GM23338 (cell line): ENCODE measurements around the gene KLHL1.

ENCODE experiments used
- EZH2 ChIP-seq: fragments of 200-600 bp; sonication (generic); IDR thresholded peaks from one replicate; pipeline ENCODE4 v1.8.0; 2017; ENCODE audit warnings: antibody characterized with exemption, mild to moderate bottlenecking, low read depth; ENCODE audit not compliant: unreplicated experiment
- EZH2phosphoT487 ChIP-seq: fragments of 200-600 bp; sonication (generic); IDR thresholded peaks from one replicate; pipeline ENCODE4 v1.8.1; 2018; ENCODE audit warnings: antibody characterized with exemption; ENCODE audit not compliant: unreplicated experiment
- JUNB ChIP-seq: IDR thresholded peaks from one replicate; pipeline ENCODE4 v1.6.1; 2016; ENCODE audit warnings: antibody characterized with exemption; ENCODE audit not compliant: unreplicated experiment
- POLR2AphosphoS5 ChIP-seq: IDR thresholded peaks from 2 replicates; pipeline ENCODE4 v1.6.1; 2016; ENCODE audit warnings: antibody characterized with exemption, low read depth
- STAT1 ChIP-seq: IDR thresholded peaks from one replicate; pipeline ENCODE4 v1.6.1; 2016; ENCODE audit warnings: antibody characterized with exemption; ENCODE audit not compliant: unreplicated experiment
- TF ChIP-seq, protein P1 (sequence below), 2 experiments: fragments of 200-600 bp in 1 of 2; sonication (generic) in 1 of 2; conservative IDR thresholded peaks; 2 replicates each; pipeline versions ENCODE4 v1.5.1 to v1.6.1; 2016 to 2017; ENCODE audit warnings: antibody characterized with exemption in 2 of 2, low read depth in 2 of 2, mild to moderate bottlenecking in 2 of 2, moderate library complexity in 1 of 2
- TF ChIP-seq, protein P2 (sequence below): IDR thresholded peaks from one replicate; pipeline ENCODE4 v1.6.1; 2018; ENCODE audit warnings: antibody characterized with exemption; ENCODE audit not compliant: unreplicated experiment

DNA sequence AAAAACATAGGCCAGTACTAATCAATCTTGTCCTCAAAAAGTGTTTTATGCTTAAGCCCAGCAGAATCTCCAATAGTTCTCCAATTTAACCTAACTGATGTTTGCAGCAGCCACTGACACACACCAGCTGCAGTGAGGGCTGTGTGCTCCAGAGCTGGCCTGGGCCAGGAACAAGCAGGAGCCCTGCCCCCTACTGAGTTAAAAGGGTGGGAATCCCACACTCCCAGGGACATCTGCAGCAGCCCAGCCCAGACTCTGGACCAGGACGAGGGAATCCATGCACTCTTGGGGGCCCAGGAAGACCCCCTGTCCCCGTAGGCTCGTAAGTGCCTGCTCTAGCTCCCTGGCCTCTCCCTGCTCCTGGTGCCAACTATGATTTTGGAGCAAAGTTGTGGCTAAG is 92.1 kb downstream of the KLHL1 start:
- TF ChIP-seq, protein P1, sequence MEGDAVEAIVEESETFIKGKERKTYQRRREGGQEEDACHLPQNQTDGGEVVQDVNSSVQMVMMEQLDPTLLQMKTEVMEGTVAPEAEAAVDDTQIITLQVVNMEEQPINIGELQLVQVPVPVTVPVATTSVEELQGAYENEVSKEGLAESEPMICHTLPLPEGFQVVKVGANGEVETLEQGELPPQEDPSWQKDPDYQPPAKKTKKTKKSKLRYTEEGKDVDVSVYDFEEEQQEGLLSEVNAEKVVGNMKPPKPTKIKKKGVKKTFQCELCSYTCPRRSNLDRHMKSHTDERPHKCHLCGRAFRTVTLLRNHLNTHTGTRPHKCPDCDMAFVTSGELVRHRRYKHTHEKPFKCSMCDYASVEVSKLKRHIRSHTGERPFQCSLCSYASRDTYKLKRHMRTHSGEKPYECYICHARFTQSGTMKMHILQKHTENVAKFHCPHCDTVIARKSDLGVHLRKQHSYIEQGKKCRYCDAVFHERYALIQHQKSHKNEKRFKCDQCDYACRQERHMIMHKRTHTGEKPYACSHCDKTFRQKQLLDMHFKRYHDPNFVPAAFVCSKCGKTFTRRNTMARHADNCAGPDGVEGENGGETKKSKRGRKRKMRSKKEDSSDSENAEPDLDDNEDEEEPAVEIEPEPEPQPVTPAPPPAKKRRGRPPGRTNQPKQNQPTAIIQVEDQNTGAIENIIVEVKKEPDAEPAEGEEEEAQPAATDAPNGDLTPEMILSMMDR (conservative IDR thresholded peaks at IDR 0.05; ENCODE audit: low read depth in 2 of 2): no peak
- TF ChIP-seq POLR2AphosphoS5 (no peak), EZH2phosphoT487 (no peak), EZH2 (no peak), JUNB (no peak), STAT1 (no peak)
- TF ChIP-seq, protein P2, sequence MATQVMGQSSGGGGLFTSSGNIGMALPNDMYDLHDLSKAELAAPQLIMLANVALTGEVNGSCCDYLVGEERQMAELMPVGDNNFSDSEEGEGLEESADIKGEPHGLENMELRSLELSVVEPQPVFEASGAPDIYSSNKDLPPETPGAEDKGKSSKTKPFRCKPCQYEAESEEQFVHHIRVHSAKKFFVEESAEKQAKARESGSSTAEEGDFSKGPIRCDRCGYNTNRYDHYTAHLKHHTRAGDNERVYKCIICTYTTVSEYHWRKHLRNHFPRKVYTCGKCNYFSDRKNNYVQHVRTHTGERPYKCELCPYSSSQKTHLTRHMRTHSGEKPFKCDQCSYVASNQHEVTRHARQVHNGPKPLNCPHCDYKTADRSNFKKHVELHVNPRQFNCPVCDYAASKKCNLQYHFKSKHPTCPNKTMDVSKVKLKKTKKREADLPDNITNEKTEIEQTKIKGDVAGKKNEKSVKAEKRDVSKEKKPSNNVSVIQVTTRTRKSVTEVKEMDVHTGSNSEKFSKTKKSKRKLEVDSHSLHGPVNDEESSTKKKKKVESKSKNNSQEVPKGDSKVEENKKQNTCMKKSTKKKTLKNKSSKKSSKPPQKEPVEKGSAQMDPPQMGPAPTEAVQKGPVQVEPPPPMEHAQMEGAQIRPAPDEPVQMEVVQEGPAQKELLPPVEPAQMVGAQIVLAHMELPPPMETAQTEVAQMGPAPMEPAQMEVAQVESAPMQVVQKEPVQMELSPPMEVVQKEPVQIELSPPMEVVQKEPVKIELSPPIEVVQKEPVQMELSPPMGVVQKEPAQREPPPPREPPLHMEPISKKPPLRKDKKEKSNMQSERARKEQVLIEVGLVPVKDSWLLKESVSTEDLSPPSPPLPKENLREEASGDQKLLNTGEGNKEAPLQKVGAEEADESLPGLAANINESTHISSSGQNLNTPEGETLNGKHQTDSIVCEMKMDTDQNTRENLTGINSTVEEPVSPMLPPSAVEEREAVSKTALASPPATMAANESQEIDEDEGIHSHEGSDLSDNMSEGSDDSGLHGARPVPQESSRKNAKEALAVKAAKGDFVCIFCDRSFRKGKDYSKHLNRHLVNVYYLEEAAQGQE: no peak
